ENCODE data around the gene HES6.

HES6 gene

GRCh38 chr2:238220892-238221521 is 18.8 kb downstream of the HES6 start:
- ChIA-PET CTCF (interaction anchor here (0.6 kb wide), 2 partner anchors 47 to 68 kb away, joined by 3 to 4 read pairs; no protein-coding TSS in a partner anchor), POLR2A (ENCODE audit: low non-redundant PET) (no interaction called here)
- no peak overlapping the region for H3K27ac ChIP-seq
- TF ChIP-seq CTCF (conservative IDR thresholded peaks at IDR 0.05; ENCODE audit: low read depth): no peak
- no peak for DNase-seq (ENCODE audit: low spot score)

- no peak for DNase-seq (ENCODE audit: low spot score)
- POLR2A ChIA-PET (ENCODE audit: low non-redundant PET): no interaction called here
- CTCF ChIA-PET: interaction anchor here (0.6 kb wide), 1 partner anchor 68 kb away, joined by 4 read pairs; no protein-coding TSS in a partner anchor
- no peak overlapping the region for H3K27ac ChIP-seq
- TF ChIP-seq CTCF (conservative IDR thresholded peaks at IDR 0.05; ENCODE audit: low read depth): no peak
Measured at GRCh38 chr2:238220274-238220891, 19.5 kb downstream of the HES6 start.

GRCh38 chr2:238216651-238217184 is 23.1 kb downstream of the HES6 start:
- CTCF ChIA-PET: no interaction called here
- no peak for TF ChIP-seq CTCF (conservative IDR thresholded peaks at IDR 0.05; ENCODE audit: low read depth)
- peak overlapping the region; percentile 7; the same call in 1 of the 2 replicates for H3K27ac ChIP-seq
- POLR2A ChIA-PET (ENCODE audit: low non-redundant PET): no interaction called here
- no peak for DNase-seq (ENCODE audit: low spot score)

- POLR2A ChIA-PET (ENCODE audit: low non-redundant PET): no interaction called here
- CTCF ChIA-PET: no interaction called here
- TF ChIP-seq CTCF (conservative IDR thresholded peaks at IDR 0.05; ENCODE audit: low read depth): no peak
- H3K27ac ChIP-seq: no peak overlapping the region
- no peak for DNase-seq (ENCODE audit: low spot score)
Measured at GRCh38 chr2:238207006-238207405, 32.8 kb downstream of the HES6 start.

GRCh38 chr2:238203973-238204683 is 35.7 kb downstream of the HES6 start:
- TF ChIP-seq CTCF (conservative IDR thresholded peaks at IDR 0.05; ENCODE audit: low read depth): no peak
- ChIA-PET CTCF (no interaction called here), POLR2A (ENCODE audit: low non-redundant PET) (no interaction called here)
- DNase-seq (ENCODE audit: low spot score): no peak
- H3K27ac ChIP-seq: peak overlapping the region; percentile 83

GRCh38 chr2:238203094-238203972 is 36.5 kb downstream of the HES6 start, which contains the start of gene ILKAP:
Gene ILKAP (minus strand): TSS chr2:238203695. CDS start chr2:238203553, 142 bp downstream.
- POLR2A ChIA-PET (ENCODE audit: low non-redundant PET): no interaction called here
- no peak for TF ChIP-seq CTCF (conservative IDR thresholded peaks at IDR 0.05; ENCODE audit: low read depth)
- CTCF ChIA-PET: interaction anchor here (0.6 kb wide), 1 partner anchor 12 kb away, joined by 3 read pairs; no protein-coding TSS in a partner anchor
- peak within 1 kb of the TSS; percentile 83 for H3K27ac ChIP-seq
- peak; percentile 99 for DNase-seq (ENCODE audit: low spot score)
